HPDE6-E6E7 (cell line): ENCODE measurements around the gene OAS3.
"Not testable (repeated sequence)": the region's sequence is repeated elsewhere in the genome, so short reads cannot be mapped to it uniquely, and the experiment has no call there.

ENCODE experiments used
- DNase-seq: peaks from one replicate; pipeline ENCODE4 v3.0.0; 2011; ENCODE audit warnings: missing footprints; ENCODE audit errors: extremely low spot score

The OAS3 gene, protein sequence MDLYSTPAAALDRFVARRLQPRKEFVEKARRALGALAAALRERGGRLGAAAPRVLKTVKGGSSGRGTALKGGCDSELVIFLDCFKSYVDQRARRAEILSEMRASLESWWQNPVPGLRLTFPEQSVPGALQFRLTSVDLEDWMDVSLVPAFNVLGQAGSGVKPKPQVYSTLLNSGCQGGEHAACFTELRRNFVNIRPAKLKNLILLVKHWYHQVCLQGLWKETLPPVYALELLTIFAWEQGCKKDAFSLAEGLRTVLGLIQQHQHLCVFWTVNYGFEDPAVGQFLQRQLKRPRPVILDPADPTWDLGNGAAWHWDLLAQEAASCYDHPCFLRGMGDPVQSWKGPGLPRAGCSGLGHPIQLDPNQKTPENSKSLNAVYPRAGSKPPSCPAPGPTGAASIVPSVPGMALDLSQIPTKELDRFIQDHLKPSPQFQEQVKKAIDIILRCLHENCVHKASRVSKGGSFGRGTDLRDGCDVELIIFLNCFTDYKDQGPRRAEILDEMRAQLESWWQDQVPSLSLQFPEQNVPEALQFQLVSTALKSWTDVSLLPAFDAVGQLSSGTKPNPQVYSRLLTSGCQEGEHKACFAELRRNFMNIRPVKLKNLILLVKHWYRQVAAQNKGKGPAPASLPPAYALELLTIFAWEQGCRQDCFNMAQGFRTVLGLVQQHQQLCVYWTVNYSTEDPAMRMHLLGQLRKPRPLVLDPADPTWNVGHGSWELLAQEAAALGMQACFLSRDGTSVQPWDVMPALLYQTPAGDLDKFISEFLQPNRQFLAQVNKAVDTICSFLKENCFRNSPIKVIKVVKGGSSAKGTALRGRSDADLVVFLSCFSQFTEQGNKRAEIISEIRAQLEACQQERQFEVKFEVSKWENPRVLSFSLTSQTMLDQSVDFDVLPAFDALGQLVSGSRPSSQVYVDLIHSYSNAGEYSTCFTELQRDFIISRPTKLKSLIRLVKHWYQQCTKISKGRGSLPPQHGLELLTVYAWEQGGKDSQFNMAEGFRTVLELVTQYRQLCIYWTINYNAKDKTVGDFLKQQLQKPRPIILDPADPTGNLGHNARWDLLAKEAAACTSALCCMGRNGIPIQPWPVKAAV

DNA sequence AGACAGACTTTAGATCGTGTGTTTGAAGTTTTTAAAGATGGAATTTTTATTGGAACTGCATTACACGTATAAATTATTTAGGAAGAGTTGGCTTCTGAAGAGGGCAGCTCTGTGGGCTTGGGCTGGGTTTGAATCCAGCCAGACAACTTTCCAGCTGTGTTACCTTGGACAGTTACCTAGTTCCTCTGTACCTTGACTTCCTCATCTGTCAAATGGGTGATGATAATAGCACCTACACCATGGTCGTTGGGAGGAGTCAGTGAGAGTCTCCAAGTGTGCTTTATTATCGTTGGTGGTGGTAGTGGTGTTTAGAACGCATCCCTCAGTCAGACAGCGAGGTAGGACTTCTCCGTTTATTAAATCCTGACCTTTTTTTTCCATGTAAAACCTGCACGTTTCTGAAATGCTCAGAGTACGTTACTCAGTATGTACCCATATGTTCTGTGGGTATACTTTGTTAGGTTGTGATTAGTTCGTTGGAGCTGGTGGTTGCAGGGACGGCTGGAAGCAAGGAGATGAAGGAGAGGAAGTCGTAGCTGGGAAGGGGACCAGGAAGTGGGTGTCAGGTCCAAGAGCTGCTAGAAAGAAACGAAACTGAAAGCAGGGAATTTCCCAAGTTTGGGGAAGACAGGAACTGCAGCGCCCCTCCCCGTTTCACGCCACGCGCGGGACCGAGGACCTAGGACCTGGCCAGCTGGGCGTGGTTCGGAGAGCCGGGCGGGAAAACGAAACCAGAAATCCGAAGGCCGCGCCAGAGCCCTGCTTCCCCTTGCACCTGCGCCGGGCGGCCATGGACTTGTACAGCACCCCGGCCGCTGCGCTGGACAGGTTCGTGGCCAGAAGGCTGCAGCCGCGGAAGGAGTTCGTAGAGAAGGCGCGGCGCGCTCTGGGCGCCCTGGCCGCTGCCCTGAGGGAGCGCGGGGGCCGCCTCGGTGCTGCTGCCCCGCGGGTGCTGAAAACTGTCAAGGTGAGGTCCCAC, at the start of gene OAS3:
Gene OAS3, plus strand, starts transcription at position 734 of the 979 bp plus-strand sequence. Its CDS starts 57 bp downstream, at position 791.
- DNase-seq, result peak; percentile 77

DNA sequence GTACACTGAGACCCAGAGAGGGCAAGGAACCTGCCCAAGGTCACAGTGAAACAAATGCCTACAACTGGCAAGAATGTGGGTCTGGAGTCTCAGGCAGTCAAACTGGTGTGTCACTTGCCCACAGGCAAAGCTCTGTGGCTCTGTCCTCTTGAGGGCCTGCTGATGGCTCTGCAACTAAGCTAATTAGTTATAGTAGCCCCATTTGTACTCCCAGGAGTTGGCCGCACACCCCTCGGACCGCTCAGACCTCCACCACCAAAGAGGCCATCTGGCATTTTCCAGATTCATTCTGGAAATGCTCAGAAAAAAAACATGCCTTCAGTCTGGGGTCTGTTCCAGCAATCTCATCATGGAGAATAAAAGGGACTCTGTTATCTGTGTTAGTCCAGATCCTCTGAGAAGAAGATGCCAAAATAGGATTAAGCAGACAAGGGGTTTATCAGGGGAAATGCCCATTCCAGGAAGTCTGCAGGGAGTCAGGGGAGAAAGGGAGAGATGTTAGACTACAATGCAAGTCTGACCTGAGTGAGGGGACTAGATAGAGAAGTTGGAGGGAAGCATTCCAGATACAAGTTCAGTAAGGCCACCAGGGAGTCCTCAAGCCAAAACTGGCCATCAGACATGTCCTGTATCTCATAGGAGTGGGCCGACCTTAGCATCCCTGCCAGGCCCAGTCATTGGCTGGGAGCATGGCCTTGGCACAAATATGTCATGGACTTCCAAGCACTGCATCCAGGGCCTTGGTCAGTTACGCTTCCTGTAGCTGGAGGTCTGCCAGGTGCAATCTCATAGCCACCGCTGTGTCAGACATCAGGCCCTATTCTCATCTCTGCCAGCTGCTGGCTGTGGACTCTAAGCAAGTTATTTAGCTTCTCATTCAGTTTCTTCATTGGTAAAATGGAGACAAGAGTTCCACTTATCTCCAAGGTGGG, 46.9 kb upstream of the OAS3 start:
- no peak for DNase-seq

DNA sequence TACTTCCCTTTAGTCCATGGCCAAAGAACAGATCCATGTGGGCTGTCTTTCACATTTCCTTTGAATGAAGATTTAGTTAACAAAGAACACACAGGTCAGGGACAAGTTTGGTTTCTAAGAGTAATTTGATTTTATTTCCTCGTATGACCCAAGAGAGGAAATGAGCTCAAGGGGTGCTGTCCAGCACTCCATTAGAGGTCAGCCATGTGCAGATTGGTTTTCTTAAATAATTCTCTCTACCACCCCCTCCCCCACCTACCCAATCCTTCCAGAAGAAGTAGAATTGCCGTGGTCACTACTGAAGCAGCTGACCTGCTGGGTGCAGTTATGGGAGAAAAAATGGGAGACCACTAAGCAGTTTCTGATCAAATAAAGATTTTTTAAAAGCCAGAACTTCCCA, 45.4 kb upstream of the OAS3 start:
- DNase-seq, result no peak

DNA sequence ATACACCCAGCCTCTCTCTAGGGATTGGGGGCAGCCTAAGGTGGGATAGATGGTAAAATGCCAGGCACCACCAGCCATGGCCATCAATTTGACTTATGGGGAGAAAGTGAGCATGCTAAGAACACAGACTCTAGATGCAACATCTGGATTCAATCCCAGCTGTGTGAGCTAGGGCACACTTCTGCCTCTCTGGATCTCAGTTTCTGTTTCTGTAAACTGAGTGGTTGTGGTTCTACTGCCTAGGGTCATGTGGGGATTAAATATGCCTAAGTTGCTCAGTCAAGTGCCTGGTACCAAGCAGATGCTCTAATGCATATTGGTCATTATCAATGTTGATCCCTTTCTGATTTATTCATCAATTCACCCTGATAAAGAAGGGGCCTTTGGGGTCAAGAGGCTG, 44.1 kb upstream of the OAS3 start:
- no peak for DNase-seq

DNA sequence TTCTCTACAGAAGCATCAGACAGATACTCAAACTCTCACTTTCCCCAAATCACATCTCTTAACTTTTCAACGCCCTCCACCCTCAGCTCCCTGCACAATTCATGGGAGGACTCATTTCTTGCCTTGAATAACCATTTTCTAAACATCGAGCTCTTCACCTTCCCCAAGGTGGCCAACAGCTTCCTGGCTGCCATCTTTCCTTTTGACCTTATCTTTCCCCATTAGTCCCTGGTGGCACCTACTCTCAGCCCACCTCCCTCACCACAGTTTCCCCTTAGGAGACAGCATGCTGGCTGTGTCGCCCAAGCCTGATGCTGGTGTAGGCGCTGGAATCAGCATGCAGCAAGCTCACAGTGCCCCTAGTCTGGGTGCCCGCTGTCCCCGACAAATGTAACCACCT, 39.9 kb upstream of the OAS3 start:
- no peak for DNase-seq

DNA sequence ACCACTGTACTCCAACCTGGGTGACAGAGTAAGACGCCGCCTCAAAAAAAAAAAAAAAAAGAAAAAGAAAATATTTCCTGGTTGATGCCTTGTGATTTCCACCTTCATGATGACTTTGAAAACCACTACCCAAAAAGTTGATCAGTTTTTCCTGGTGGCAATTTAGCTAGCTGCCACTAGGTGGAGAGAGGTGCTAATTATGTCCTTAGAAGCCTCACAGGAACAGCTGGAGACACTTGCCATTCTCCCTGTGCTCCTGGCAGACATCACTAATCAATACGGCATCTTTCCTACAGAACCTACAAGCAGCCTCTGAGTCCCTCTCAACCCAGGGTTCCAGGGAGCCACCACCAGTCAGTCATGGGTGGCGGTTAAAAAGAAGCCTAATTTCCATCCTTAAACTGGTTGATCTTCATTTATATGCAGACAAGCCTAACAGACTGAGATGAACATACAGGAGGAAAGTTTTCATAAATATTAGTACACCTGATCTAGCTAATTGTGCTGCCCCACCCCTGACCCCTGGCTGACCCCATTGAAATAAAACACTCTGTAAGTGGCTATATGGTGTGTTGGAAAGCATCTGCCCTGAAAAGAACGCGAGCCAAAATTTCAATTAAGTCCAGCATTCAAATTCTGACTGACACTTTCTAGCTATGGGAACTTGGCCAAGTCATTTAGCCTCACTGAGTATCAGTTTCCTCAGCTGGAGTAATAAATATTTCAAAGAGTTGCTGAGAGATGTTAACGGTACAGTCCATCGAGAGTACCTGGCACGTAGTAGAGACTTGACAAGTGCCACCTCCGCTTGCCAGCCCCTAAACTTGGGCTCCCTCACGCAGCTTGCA, 37.8 kb upstream of the OAS3 start:
- no peak for DNase-seq

DNA sequence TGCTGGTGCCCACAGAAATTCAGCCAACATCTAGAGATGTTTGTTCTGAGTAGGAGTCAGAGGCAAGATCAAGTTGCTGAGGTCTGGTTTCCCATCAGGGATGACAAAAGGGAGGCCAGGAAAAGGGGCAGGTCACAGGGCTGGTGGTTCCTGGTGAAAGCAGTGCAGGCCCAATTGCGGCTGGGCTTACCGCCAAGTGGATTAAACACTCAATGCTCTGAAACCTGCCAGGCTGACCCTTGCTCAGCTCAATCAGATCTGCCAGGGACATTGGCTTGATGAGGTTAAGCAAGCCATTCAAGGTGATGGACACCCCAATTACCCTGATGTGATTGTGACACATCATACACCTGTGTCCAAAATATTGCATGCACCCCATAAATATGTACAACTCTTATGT, 37.0 kb upstream of the OAS3 start:
- no peak for DNase-seq

DNA sequence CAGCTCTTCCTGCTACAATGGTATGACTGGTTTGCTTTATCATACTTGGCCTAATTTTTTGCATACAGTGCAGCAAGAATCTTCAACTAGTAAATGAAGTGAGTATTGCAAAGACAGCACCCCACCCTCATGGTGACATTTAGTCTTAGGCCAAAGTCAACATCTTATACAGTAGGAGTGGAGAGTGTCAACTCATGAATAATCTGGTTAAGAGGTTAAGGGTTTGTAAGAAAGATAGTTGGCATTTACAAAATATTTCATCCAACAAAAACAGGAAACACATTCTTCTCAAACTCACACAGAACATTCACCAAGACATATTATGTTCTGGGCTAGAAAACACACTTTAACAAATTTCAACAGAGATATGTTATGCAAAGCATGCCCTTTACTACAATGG, 33.7 kb upstream of the OAS3 start:
- no peak for DNase-seq

DNA sequence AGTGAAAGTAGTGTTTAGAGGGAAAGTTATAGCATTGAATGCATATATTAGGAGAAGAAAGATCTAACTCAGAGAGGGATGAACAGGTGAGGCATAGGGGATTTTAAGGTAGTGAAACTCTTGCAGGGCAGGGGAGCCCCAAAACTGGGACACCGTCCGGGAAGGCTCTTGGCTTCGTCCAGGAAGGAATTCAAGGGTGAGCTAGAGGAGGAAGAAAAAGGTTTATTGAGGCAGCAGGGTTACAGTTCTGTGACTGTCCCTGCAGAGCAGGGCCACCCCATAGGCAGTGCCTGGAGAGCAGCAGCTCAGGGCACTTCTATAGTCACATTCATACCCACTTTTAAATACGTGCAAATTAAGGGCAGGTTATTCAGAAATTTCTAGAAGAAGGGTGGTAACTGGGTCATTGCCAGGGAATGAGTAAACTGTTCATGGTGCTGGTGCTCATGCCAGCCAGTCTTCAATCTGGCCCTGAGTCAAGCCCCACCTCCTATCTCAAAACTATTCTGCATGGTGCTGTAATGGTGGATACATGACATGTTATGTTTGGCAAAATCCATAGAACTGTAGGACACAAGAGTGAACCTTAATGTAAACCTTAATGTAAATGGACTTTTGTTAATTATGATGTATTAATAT, 32.7 kb upstream of the OAS3 start:
- DNase-seq, result peak; percentile 47

DNA sequence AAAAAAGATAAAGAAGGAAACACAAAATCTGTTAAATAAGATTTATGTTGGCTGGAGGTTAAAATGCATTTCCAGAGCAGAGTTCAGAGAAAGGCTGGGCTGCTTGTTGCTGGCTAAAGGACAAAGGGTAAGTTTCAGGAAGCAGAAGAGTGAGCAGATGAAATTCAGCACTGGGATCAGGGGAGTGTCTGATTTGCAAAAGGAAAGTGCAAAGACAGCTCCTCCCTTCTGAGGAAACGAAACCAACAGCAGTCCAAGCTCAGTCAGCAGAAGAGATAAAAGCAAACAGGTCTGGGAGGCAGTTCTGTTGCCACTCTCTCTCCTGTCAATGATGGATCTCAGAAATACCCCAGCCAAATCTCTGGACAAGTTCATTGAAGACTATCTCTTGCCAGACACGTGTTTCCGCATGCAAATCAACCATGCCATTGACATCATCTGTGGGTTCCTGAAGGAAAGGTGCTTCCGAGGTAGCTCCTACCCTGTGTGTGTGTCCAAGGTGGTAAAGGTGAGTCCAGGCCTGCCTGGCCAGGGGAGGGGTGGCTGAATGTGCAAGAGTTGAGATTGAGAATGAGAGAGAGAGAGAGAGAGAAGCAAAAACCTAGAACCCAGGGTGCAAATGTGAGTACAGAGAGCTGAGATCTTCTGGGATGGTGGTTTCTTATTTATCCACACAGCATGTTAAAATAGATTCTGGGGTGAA, 31.4 kb upstream of the OAS3 start, which contains the start of gene OAS1:
Gene OAS1, plus strand, starts transcription at position 251 of the 703 bp plus-strand sequence. Its CDS starts 78 bp downstream, at position 329.
- peak; percentile 87 for DNase-seq

DNA sequence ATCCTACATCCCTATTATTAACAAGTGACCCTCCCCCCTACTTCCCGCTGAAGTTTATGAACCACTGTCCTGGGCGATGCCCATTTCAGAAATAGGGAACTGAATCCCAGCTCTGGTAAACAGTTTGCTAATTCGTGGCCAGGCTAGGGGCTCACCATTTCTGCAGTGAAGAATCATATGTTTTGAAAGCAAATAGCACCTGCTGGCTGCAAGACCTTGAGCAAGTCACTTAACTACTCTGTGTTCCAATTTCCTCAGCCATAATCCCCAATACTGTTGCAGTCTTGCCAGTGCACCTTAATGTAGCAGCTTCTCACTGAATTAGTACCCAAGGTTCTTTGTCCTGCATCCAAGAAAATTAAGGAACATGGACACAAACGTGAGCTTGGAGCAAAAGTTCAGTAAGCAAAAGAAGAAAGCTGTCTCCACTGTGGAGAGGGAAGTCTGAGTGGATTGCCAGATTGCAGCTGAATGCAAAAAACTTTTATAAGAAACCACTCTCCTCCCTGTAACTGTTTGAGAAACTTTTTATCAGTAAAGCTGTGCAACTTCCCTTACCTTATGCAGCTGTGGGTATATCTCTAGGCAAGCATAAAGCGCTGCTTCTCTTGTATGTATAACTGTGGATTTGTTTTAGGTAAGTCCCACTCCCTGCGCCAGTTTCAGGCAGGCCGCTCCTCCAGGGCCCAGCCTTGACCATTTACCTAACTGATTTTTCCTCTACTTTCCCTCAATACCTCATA, 30.7 kb upstream of the OAS3 start:
- no peak for DNase-seq

DNA sequence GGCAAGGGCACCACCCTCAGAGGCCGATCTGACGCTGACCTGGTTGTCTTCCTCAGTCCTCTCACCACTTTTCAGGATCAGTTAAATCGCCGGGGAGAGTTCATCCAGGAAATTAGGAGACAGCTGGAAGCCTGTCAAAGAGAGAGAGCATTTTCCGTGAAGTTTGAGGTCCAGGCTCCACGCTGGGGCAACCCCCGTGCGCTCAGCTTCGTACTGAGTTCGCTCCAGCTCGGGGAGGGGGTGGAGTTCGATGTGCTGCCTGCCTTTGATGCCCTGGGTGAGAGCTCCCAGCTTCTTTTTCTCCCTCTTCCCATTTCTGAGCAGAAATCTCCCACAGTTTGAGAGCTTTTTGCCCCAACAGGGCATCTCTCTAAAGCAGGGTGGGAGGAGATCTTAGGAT, 29.7 kb upstream of the OAS3 start:
- no peak for DNase-seq

DNA sequence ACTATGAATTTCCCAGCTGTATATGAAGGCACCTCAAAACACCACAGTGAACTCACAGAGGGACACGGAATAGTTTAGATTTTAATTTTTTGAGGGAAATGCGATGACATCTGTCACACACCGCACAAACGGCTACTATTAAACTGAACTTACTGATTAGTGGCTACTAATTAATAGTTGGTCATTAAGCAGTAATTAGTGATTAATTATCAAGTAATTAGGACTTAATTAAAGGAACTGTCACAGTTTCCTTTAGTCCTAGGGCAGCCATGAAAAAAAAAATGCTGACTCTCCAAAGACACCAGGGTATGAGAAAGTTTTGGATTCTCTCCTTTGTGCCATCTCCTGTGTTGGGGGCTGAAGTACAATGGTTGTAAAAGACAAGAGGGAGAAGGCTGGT, 28.6 kb upstream of the OAS3 start:
- DNase-seq, result no peak

DNA sequence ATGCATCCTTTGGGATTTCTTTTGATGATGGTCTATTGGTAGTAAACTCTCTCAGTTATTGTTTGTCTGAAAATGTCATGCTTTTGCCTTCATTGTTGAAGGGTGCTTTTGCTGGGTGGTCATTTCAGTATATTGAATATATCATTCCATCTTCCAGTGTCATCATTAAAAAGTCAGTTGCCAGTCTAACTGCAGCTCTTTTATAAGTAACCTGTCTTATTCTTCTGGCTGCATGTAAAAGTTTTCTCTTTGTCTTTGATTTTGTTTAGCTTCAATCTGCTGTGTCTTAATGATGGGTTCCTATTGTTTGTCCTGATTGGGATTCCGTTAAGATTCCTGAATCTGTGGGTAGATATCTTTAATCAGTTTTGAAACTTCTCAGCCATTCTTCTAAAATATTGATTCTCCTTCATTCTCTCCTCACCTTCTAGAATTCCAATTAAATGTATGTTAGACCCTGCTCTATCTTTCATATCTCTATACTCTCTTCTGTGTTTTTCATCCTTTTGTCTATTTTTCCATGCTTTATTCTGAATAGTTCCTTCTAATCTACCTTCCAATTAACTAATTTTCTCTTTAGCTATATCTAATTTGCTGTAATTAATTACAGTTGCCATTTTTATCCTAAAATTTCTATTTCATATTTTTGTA, 25.1 kb upstream of the OAS3 start:
- DNase-seq, result no peak

DNA sequence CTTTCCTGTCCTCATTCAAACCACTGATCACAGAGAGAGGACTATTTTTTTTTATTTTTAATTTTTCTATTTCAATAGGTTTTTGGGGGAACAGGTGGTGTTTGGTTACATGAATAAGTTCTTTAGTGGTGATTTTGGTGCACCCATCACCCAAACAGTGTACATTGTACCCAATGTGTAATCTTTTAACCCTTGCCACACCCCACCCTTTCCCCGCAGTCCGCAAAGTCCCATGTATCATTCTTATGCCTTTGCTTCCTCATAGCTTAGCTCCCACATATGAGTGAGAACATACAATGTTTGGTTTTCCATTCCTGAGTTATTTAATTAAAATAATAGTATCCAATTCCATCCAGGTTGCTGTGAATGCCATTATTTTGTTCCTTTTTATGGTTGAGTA, 24.4 kb upstream of the OAS3 start:
- not testable (repeated sequence) for DNase-seq

DNA sequence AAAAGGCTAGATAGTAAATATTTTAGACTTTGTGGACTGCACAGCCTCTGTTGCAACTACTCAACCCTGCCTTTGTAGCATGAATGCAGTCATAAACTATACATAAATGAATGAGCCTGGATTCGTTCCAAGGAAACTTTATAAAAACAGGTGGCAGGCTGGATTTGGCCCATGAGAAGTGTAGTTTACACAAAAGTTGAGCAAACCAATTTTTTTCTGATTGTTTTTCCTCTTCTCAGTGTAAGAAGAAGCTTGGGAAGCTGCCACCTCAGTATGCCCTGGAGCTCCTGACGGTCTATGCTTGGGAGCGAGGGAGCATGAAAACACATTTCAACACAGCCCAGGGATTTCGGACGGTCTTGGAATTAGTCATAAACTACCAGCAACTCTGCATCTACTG, 22.0 kb upstream of the OAS3 start:
- no peak for DNase-seq

DNA sequence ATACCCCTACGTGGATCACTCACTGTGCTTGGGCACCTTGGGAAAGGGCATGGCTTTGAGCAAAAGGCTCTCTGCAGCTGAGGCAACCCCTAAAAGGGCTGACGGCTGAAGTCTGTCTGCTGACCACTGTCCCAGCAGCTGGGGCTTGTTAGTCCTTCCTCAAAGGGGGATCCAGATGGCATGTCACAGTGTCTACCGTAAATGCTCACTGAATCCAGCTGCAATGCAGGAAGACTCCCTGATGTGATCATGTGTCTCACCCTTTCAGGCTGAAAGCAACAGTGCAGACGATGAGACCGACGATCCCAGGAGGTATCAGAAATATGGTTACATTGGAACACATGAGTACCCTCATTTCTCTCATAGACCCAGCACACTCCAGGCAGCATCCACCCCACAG, 19.2 kb upstream of the OAS3 start:
- no peak for DNase-seq
